Glutamatergic neuron (in vitro differentiated cells): Measurements from ENCODE around the gene ZC3H12D. TPM values are rescaled to one million over a fixed set of nuclear protein-coding genes. Genes with fewer than 3 reads are reported as not detected.

Experiments
- DNase-seq: peaks from one replicate; pipeline ENCODE4 v3.0.0; 2022
- H3K27ac Mint-ChIP-seq: one replicate; pipeline ENCODE4 v1.8.0; 2020; ENCODE audit warnings: mild to moderate bottlenecking, mixed read lengths, inconsistent platforms; ENCODE audit not compliant: unreplicated experiment
- H3K27me3 Mint-ChIP-seq: one replicate; pipeline ENCODE4 v1.8.0; 2020; ENCODE audit warnings: mild to moderate bottlenecking, moderate library complexity, mixed read lengths, inconsistent platforms; ENCODE audit not compliant: unreplicated experiment
- H3K36me3 Mint-ChIP-seq: one replicate; pipeline ENCODE4 v1.8.0; 2020; ENCODE audit warnings: mild to moderate bottlenecking, mixed read lengths, inconsistent platforms; ENCODE audit not compliant: unreplicated experiment
- H3K4me1 Mint-ChIP-seq: one replicate; pipeline ENCODE4 v1.8.0; 2020; ENCODE audit warnings: mild to moderate bottlenecking, low read depth, mixed read lengths, inconsistent platforms; ENCODE audit not compliant: unreplicated experiment
- H3K4me3 Mint-ChIP-seq: one replicate; pipeline ENCODE4 v1.8.0; 2020; ENCODE audit warnings: mild to moderate bottlenecking, mixed read lengths, inconsistent platforms; ENCODE audit not compliant: unreplicated experiment
- H3K9me3 Mint-ChIP-seq: one replicate; pipeline ENCODE4 v1.8.0; 2020; ENCODE audit warnings: mild to moderate bottlenecking, moderate library complexity, mixed read lengths, inconsistent platforms; ENCODE audit not compliant: unreplicated experiment
- total RNA-seq: library from RNA; stranded (reverse); fragmentation: NEBNext Ultra II Directional; extraction: Animal tissue kit (Norgen Biotek cat#: 25700); gene quantifications from one replicate; pipeline ENCODE4 v1.2.1, GENCODE V29; 2021; ENCODE audit not compliant: unreplicated experiment
- TF ChIP-seq, protein P1 (sequence below): fragments of 200-600 bp; sonication (generic); IDR thresholded peaks from one replicate; pipeline ENCODE4 v1.5.0; 2021; ENCODE audit not compliant: partially characterized antibody, unreplicated experiment

ZC3H12D gene
- total RNA-seq, 1 donor from 2014 or later = 48.7 TPM

- Mint-ChIP-seq H3K36me3 (no peaks in the 10 kb centered on the region), H3K9me3 (peaks cover 6% of the 10 kb centered on the region), H3K4me1 (no peaks in the 10 kb centered on the region), H3K27ac (no peak overlapping the region), H3K27me3 (peaks cover 3% of the 10 kb centered on the region), H3K4me3 (no peak overlapping the region)
- TF ChIP-seq, protein P1, sequence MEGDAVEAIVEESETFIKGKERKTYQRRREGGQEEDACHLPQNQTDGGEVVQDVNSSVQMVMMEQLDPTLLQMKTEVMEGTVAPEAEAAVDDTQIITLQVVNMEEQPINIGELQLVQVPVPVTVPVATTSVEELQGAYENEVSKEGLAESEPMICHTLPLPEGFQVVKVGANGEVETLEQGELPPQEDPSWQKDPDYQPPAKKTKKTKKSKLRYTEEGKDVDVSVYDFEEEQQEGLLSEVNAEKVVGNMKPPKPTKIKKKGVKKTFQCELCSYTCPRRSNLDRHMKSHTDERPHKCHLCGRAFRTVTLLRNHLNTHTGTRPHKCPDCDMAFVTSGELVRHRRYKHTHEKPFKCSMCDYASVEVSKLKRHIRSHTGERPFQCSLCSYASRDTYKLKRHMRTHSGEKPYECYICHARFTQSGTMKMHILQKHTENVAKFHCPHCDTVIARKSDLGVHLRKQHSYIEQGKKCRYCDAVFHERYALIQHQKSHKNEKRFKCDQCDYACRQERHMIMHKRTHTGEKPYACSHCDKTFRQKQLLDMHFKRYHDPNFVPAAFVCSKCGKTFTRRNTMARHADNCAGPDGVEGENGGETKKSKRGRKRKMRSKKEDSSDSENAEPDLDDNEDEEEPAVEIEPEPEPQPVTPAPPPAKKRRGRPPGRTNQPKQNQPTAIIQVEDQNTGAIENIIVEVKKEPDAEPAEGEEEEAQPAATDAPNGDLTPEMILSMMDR = no peak
- DNase-seq = no peak
Observed at GRCh38 chr6:149459761-149460160, 25.1 kb downstream of the ZC3H12D start.

- Mint-ChIP-seq H3K36me3 (no peaks in the 10 kb centered on the region), H3K27ac (no peak overlapping the region), H3K9me3 (peaks cover 6% of the 10 kb centered on the region), H3K4me3 (no peak overlapping the region), H3K27me3 (peaks cover 3% of the 10 kb centered on the region), H3K4me1 (no peaks in the 10 kb centered on the region)
- TF ChIP-seq, protein P1 = no peak
- no peak for DNase-seq
Observed at GRCh38 chr6:149458806-149459205, 26.0 kb downstream of the ZC3H12D start.

- peaks cover 6% of the 10 kb centered on the region for H3K27me3 Mint-ChIP-seq
- no peaks in the 10 kb centered on the region for H3K36me3 Mint-ChIP-seq
- TF ChIP-seq, protein P1 = no peak
- peaks cover 6% of the 10 kb centered on the region for H3K9me3 Mint-ChIP-seq
- no peak overlapping the region for H3K4me3 Mint-ChIP-seq
- no peaks in the 10 kb centered on the region for H3K4me1 Mint-ChIP-seq
- no peak overlapping the region for H3K27ac Mint-ChIP-seq
- no peak for DNase-seq
Observed at GRCh38 chr6:149458196-149458595, 26.6 kb downstream of the ZC3H12D start.

- Mint-ChIP-seq H3K27ac (no peak overlapping the region), H3K36me3 (no peaks in the 10 kb centered on the region), H3K27me3 (peaks cover 11% of the 10 kb centered on the region), H3K4me3 (peak overlapping the region; percentile 4), H3K9me3 (peaks cover 5% of the 10 kb centered on the region), H3K4me1 (no peaks in the 10 kb centered on the region)
- TF ChIP-seq, protein P1 = no peak
- DNase-seq = no peak
Observed at GRCh38 chr6:149457316-149457884, 27.4 kb downstream of the ZC3H12D start.

DNA sequence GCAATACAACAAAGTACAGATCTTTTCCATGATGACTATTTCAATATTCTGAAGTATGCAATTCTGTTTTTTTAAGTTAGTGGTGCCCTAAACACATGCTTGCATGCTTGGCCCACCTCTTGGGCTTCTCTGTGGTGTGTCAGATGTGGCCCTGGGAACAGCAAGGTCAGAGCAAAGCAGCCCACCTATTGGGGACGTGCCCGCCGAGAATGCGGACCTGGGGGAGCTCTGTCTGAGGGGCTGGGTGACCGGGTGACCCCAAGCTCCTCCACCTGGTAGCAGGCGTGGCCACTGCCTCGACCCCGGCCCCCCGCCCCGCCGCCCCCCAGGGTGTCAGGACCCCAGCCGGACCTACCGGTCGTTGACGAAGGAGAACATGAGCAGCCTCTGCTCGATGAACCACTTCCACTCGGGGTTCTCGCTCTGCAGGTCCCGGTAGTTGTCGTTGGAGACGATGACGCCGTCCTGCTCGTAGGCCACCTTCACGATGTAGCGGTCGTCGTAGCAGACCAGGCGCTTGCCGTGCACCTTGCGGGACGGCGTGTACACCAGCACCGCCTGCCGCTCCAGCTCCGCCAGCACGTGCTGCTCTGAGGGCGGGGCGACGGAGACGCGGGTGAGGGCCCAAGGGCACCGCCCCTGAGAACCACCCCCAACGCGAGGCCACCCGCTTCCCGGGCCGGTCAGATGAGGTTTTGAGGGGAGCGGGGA is 28.3 kb downstream of the ZC3H12D start:
- Mint-ChIP-seq H3K4me1 (no peaks in the 10 kb centered on the region), H3K9me3 (peaks cover 4% of the 10 kb centered on the region), H3K4me3 (no peak overlapping the region), H3K27ac (no peak overlapping the region), H3K36me3 (no peaks in the 10 kb centered on the region), H3K27me3 (peaks cover 11% of the 10 kb centered on the region)
- TF ChIP-seq, protein P1 = no peak
- no peak for DNase-seq
